Measurements from ENCODE around the gene LIN9.

DNA sequence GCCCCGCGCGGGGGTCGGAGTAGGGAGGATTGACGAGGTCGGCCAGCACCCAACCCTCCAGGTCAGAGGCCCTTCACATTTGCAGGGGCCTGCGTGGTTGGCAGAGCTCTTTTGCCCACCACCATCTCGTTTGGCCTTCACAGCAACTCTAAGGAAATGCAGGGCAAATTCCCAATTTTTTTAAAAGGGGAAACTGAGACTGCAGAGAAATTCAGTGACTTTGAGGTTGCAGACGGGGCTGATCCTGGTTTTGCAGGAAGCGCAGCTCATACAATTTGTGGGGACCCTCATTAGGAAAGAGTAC is 122.0 kb downstream of the LIN9 start:
- TF ChIP-seq ETV5 (CRISPR knock-in tag; IDR thresholded peaks at IDR 0.05; ENCODE audit: borderline replicate concordance), result no peak
- no peak for TF ChIP-seq POLR2AphosphoS2 (IDR thresholded peaks at IDR 0.05; ENCODE audit: low read depth, low read length)
- TF ChIP-seq HMGA1 (CRISPR knock-in tag; conservative IDR thresholded peaks at IDR 0.05), result no peak
